ENCODE data around the gene NFAM1. TPM values are rescaled to one million over a fixed set of nuclear protein-coding genes. Genes with fewer than 3 reads are reported as not detected.

NFAM1 gene
- total and polyA plus RNA-seq, 7 experiments from 2014 or later, result 0.03 to 40.3 (median 0.57) TPM

- ATAC-seq (no peak), DNase-seq (no peak)
- Histone ChIP-seq H3K4me3 (ENCODE audit: low read length) (no peak overlapping the region), H3K27me3 (ENCODE audit: control insufficient read depth in 2 of 2, insufficient read depth in 2 of 2, low read length in 2 of 2) (no peaks in the 10 kb centered on the region), H3K4me1 (ENCODE audit: control insufficient read depth in 2 of 2, insufficient read depth in 2 of 2, low read length in 2 of 2) (no peaks in the 10 kb centered on the region), H3K36me3 (ENCODE audit: control insufficient read depth in 2 of 3, insufficient read depth in 3 of 3, low read length in 3 of 3) (no peaks in the 10 kb centered on the region), H3K9me3 (ENCODE audit: control insufficient read depth in 2 of 3, low read length in 3 of 3) (no peaks in the 10 kb centered on the region), H3K27ac (ENCODE audit: low read depth, low read length) (no peak overlapping the region)
- ChIA-PET CTCF (no interaction called here), POLR2A (interaction anchor here (0.6 kb wide), 1 partner anchor 129 kb away, joined by 3 read pairs; no protein-coding TSS in a partner anchor)
- H3K27me3 Mint-ChIP-seq, result peaks cover 0 to 21% (median 5%) of the 10 kb centered on the region in 5 donors
- no peak overlapping the region for H3K4me3 Mint-ChIP-seq
- peak overlapping the region in 1 of 9 donors; percentile 21 for H3K27ac Mint-ChIP-seq
- intact Hi-C loops (cut with micrococcal nuclease), result no loop called here
- H3K4me1 Mint-ChIP-seq, result peaks cover 0 to 8% (median 4%) of the 10 kb centered on the region in 7 donors
- H3K36me3 Mint-ChIP-seq, result no peaks in the 10 kb centered on the region
- H3K9me3 Mint-ChIP-seq, result no peaks in the 10 kb centered on the region
Observed at GRCh38 chr22:42425337-42425988, 6.7 kb downstream of the NFAM1 start.

GRCh38 chr22:42419243-42419881, 12.8 kb downstream of the NFAM1 start:
- Mint-ChIP-seq H3K9me3 (no peaks in the 10 kb centered on the region), H3K4me3 (no peak overlapping the region), H3K4me1 (peaks cover 0 to 5% (median 2%) of the 10 kb centered on the region in 7 donors), H3K36me3 (no peaks in the 10 kb centered on the region), H3K27me3 (no peaks in the 10 kb centered on the region), H3K27ac (peak overlapping the region in 1 of 9 donors; percentile 38)
- Histone ChIP-seq H3K4me1 (ENCODE audit: control insufficient read depth in 2 of 2, insufficient read depth in 2 of 2, low read length in 2 of 2) (no peaks in the 10 kb centered on the region), H3K27me3 (ENCODE audit: control insufficient read depth in 2 of 2, insufficient read depth in 2 of 2, low read length in 2 of 2) (no peaks in the 10 kb centered on the region), H3K36me3 (ENCODE audit: control insufficient read depth in 2 of 3, insufficient read depth in 3 of 3, low read length in 3 of 3) (no peaks in the 10 kb centered on the region), H3K27ac (ENCODE audit: low read depth, low read length) (no peak overlapping the region), H3K9me3 (ENCODE audit: control insufficient read depth in 2 of 3, low read length in 3 of 3) (no peaks in the 10 kb centered on the region), H3K4me3 (ENCODE audit: low read length) (no peak overlapping the region)
- ChIA-PET CTCF (no interaction called here), POLR2A (no interaction called here)
- DNase-seq (no peak), ATAC-seq (no peak)
- intact Hi-C loops (cut with micrococcal nuclease), result no loop called here

- Histone ChIP-seq H3K36me3 (ENCODE audit: control insufficient read depth in 2 of 3, insufficient read depth in 3 of 3, low read length in 3 of 3) (no peaks in the 10 kb centered on the region), H3K4me1 (ENCODE audit: control insufficient read depth in 2 of 2, insufficient read depth in 2 of 2, low read length in 2 of 2) (no peaks in the 10 kb centered on the region), H3K27ac (ENCODE audit: low read depth, low read length) (no peak overlapping the region), H3K4me3 (ENCODE audit: low read length) (no peak overlapping the region), H3K9me3 (ENCODE audit: control insufficient read depth in 2 of 3, low read length in 3 of 3) (no peaks in the 10 kb centered on the region), H3K27me3 (ENCODE audit: control insufficient read depth in 2 of 2, insufficient read depth in 2 of 2, low read length in 2 of 2) (no peaks in the 10 kb centered on the region)
- intact Hi-C loops (cut with micrococcal nuclease), result no loop called here
- no peak overlapping the region for H3K4me3 Mint-ChIP-seq
- ChIA-PET POLR2A (no interaction called here), CTCF (no interaction called here)
- no peak for DNase-seq
- H3K27me3 Mint-ChIP-seq, result no peaks in the 10 kb centered on the region
- peaks cover 0 to 5% (median 2%) of the 10 kb centered on the region in 7 donors for H3K4me1 Mint-ChIP-seq
- H3K9me3 Mint-ChIP-seq, result no peaks in the 10 kb centered on the region
- no peak for ATAC-seq
- H3K27ac Mint-ChIP-seq, result peak overlapping the region in 1 of 9 donors; percentile 65
- no peaks in the 10 kb centered on the region for H3K36me3 Mint-ChIP-seq
Observed at GRCh38 chr22:42418811-42419242, 13.4 kb downstream of the NFAM1 start.

GRCh38 chr22:42417645-42418305, 14.4 kb downstream of the NFAM1 start:
- no peaks in the 10 kb centered on the region for H3K4me1 ChIP-seq (ENCODE audit: control insufficient read depth in 2 of 2, insufficient read depth in 2 of 2, low read length in 2 of 2)
- no peaks in the 10 kb centered on the region for H3K27me3 ChIP-seq (ENCODE audit: control insufficient read depth in 2 of 2, insufficient read depth in 2 of 2, low read length in 2 of 2)
- no peak overlapping the region for H3K4me3 ChIP-seq (ENCODE audit: low read length)
- ChIA-PET POLR2A (no interaction called here), CTCF (interaction anchor here (0.5 to 0.6 kb wide), 4 partner anchors 46 to 1044 kb away, joined by 3 to 4 read pairs (median 4); no protein-coding TSS in a partner anchor)
- H3K27me3 Mint-ChIP-seq, result no peaks in the 10 kb centered on the region
- H3K36me3 Mint-ChIP-seq, result no peaks in the 10 kb centered on the region
- H3K9me3 Mint-ChIP-seq, result no peaks in the 10 kb centered on the region
- H3K4me3 Mint-ChIP-seq, result no peak overlapping the region
- DNase-seq (no peak), ATAC-seq (no peak)
- intact Hi-C loops (cut with micrococcal nuclease), result no loop called here
- no peak overlapping the region for H3K27ac ChIP-seq (ENCODE audit: low read depth, low read length)
- no peaks in the 10 kb centered on the region for H3K9me3 ChIP-seq (ENCODE audit: control insufficient read depth in 2 of 3, low read length in 3 of 3)
- H3K27ac Mint-ChIP-seq, result no peak overlapping the region
- no peaks in the 10 kb centered on the region for H3K36me3 ChIP-seq (ENCODE audit: control insufficient read depth in 2 of 3, insufficient read depth in 3 of 3, low read length in 3 of 3)
- H3K4me1 Mint-ChIP-seq, result peaks cover 0 to 5% (median 2%) of the 10 kb centered on the region in 7 donors

GRCh38 chr22:42416671-42417230, 15.5 kb downstream of the NFAM1 start:
- Histone ChIP-seq H3K36me3 (ENCODE audit: control insufficient read depth in 2 of 3, insufficient read depth in 3 of 3, low read length in 3 of 3) (no peaks in the 10 kb centered on the region), H3K27ac (ENCODE audit: low read depth, low read length) (no peak overlapping the region), H3K4me1 (ENCODE audit: control insufficient read depth in 2 of 2, insufficient read depth in 2 of 2, low read length in 2 of 2) (no peaks in the 10 kb centered on the region), H3K4me3 (ENCODE audit: low read length) (no peak overlapping the region), H3K27me3 (ENCODE audit: control insufficient read depth in 2 of 2, insufficient read depth in 2 of 2, low read length in 2 of 2) (no peaks in the 10 kb centered on the region), H3K9me3 (ENCODE audit: control insufficient read depth in 2 of 3, low read length in 3 of 3) (no peaks in the 10 kb centered on the region)
- H3K4me3 Mint-ChIP-seq, result no peak overlapping the region
- H3K27me3 Mint-ChIP-seq, result no peaks in the 10 kb centered on the region
- no peak for ATAC-seq
- H3K9me3 Mint-ChIP-seq, result no peaks in the 10 kb centered on the region
- intact Hi-C loops (cut with micrococcal nuclease), result no loop called here
- no peak for DNase-seq
- no peaks in the 10 kb centered on the region for H3K36me3 Mint-ChIP-seq
- no peak overlapping the region for H3K27ac Mint-ChIP-seq
- POLR2A ChIA-PET, result no interaction called here
- CTCF ChIA-PET, result interaction anchor here (0.5 kb wide), 1 partner anchor 55 kb away, joined by 4 read pairs; no protein-coding TSS in a partner anchor
- H3K4me1 Mint-ChIP-seq, result peaks cover 0 to 5% (median 4%) of the 10 kb centered on the region in 7 donors

GRCh38 chr22:42414565-42415303, 17.5 kb downstream of the NFAM1 start:
- ChIA-PET POLR2A (interaction anchor here (0.5 kb wide), 1 partner anchor 9 kb away, joined by 3 read pairs; no protein-coding TSS in a partner anchor), CTCF (interaction anchor here (0.7 kb wide), 1 partner anchor 514 kb away, joined by 3 read pairs; no protein-coding TSS in a partner anchor)
- H3K9me3 ChIP-seq (ENCODE audit: control insufficient read depth in 2 of 3, low read length in 3 of 3), result no peaks in the 10 kb centered on the region
- H3K27ac Mint-ChIP-seq, result no peak overlapping the region
- ATAC-seq (no peak), DNase-seq (no peak)
- no peak overlapping the region for H3K4me3 ChIP-seq (ENCODE audit: low read length)
- H3K27me3 Mint-ChIP-seq, result no peaks in the 10 kb centered on the region
- H3K27me3 ChIP-seq (ENCODE audit: control insufficient read depth in 2 of 2, insufficient read depth in 2 of 2, low read length in 2 of 2), result no peaks in the 10 kb centered on the region
- no peaks in the 10 kb centered on the region for H3K36me3 ChIP-seq (ENCODE audit: control insufficient read depth in 2 of 3, insufficient read depth in 3 of 3, low read length in 3 of 3)
- intact Hi-C loops (cut with micrococcal nuclease), result no loop called here
- H3K27ac ChIP-seq (ENCODE audit: low read depth, low read length), result no peak overlapping the region
- no peaks in the 10 kb centered on the region for H3K9me3 Mint-ChIP-seq
- H3K36me3 Mint-ChIP-seq, result no peaks in the 10 kb centered on the region
- no peak overlapping the region for H3K4me3 Mint-ChIP-seq
- H3K4me1 Mint-ChIP-seq, result peaks cover 0 to 4% (median 0%) of the 10 kb centered on the region in 7 donors
- no peaks in the 10 kb centered on the region for H3K4me1 ChIP-seq (ENCODE audit: control insufficient read depth in 2 of 2, insufficient read depth in 2 of 2, low read length in 2 of 2)
